Measurements from ENCODE around the gene TRIM66.

TRIM66 gene

GRCh38 chr11:8593455-8593854 lies 89.0 kb downstream of the TRIM66 start:
- TF ChIP-seq CTCF (IDR thresholded peaks at IDR 0.05; ENCODE audit: low read depth, low read length), result no peak
- Histone ChIP-seq H3K36me3 (no peaks in the 10 kb centered on the region), H3K9me3 (no peaks in the 10 kb centered on the region), H3K27me3 (no peaks in the 10 kb centered on the region), H3K4me3 (ENCODE audit: low read depth, low read length) (peak overlapping the region; percentile 67), H3K4me1 (no peaks in the 10 kb centered on the region)
- DNase-seq, result no peak

- Histone ChIP-seq H3K4me1 (no peaks in the 10 kb centered on the region), H3K9me3 (no peaks in the 10 kb centered on the region)
- TF ChIP-seq CTCF (IDR thresholded peaks at IDR 0.05; ENCODE audit: low read depth, low read length), result no peak
Observed at GRCh38 chr11:8587915-8588314, 94.5 kb downstream of the TRIM66 start.

GRCh38 chr11:8586805-8587204 lies 95.7 kb downstream of the TRIM66 start:
- no peak for DNase-seq
- Histone ChIP-seq H3K4me1 (no peaks in the 10 kb centered on the region), H3K27me3 (no peaks in the 10 kb centered on the region), H3K9me3 (no peaks in the 10 kb centered on the region), H3K36me3 (no peaks in the 10 kb centered on the region), H3K4me3 (ENCODE audit: low read depth, low read length) (no peak overlapping the region)
- no peak for TF ChIP-seq CTCF (IDR thresholded peaks at IDR 0.05; ENCODE audit: low read depth, low read length)

More at GRCh38 chr11:8587915-8588314, 94.5 kb downstream of the TRIM66 start:
- no peak for DNase-seq
- Histone ChIP-seq H3K27me3 (no peaks in the 10 kb centered on the region), H3K36me3 (no peaks in the 10 kb centered on the region), H3K4me3 (ENCODE audit: low read depth, low read length) (no peak overlapping the region)

- no peak for TF ChIP-seq CTCF (IDR thresholded peaks at IDR 0.05; ENCODE audit: low read depth, low read length)
- Histone ChIP-seq H3K27me3 (no peaks in the 10 kb centered on the region), H3K4me3 (ENCODE audit: low read depth, low read length) (no peak overlapping the region), H3K36me3 (no peaks in the 10 kb centered on the region), H3K9me3 (no peaks in the 10 kb centered on the region), H3K4me1 (no peaks in the 10 kb centered on the region)
- DNase-seq, result no peak
Observed at GRCh38 chr11:8586184-8586583, 96.3 kb downstream of the TRIM66 start.

- Histone ChIP-seq H3K4me1 (no peaks in the 10 kb centered on the region), H3K9me3 (no peaks in the 10 kb centered on the region), H3K27me3 (no peaks in the 10 kb centered on the region), H3K36me3 (no peaks in the 10 kb centered on the region), H3K4me3 (ENCODE audit: low read depth, low read length) (no peak overlapping the region)
- TF ChIP-seq CTCF (IDR thresholded peaks at IDR 0.05; ENCODE audit: low read depth, low read length), result no peak
- no peak for DNase-seq
Observed at GRCh38 chr11:8584511-8584910, 98.0 kb downstream of the TRIM66 start.

GRCh38 chr11:8584082-8584481 lies 98.4 kb downstream of the TRIM66 start:
- Histone ChIP-seq H3K4me1 (no peaks in the 10 kb centered on the region), H3K27me3 (no peaks in the 10 kb centered on the region), H3K4me3 (ENCODE audit: low read depth, low read length) (no peak overlapping the region), H3K9me3 (no peaks in the 10 kb centered on the region), H3K36me3 (no peaks in the 10 kb centered on the region)
- no peak for TF ChIP-seq CTCF (IDR thresholded peaks at IDR 0.05; ENCODE audit: low read depth, low read length)
- no peak for DNase-seq

Measured in BE2C (cell line).